ENCODE results near the gene MIDN.

DNA sequence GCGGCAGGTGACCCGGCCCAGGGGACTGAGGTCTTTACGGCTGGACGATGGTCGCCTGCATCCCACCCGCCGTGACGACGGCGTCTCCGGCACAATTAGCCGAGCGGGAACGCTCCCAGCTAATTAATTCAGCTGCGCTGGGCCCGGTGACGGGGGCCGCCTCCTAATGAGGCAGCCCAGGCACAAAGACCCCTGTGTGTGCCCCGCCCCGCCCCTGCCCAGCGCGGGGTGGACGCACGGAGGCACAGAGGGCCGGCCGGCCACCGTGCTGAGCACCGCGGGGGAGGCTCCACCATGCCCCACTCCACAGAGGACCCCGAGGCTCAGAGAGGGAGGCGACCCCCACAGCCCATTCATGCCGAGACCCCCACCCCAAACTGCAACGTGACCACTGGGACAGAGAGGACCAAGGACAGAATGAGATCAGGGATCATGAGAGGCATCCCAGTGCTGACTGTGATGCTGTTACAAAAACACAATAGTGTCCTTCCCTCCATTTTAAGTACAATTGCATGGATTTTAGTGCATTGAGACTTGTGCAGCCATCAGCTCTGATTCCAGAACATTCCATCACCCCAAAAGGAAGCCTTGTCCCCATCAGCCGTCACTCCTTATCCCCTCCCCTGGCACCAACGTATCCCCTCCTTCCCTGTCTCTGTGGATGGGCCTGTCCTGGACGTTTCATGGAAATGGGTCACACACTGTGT, 54.3 kb downstream of the MIDN start:
- no peak for TF ChIP-seq CTCF (conservative IDR thresholded peaks at IDR 0.05; ENCODE audit: low read length)
- TF ChIP-seq EZH2phosphoT487 (IDR thresholded peaks at IDR 0.05; ENCODE audit: borderline replicate concordance) = no peak

All from Loucy (cell line).